GM12878 (cell line): Measurements from ENCODE around the gene CDH4. TPM values are rescaled to one million over a fixed set of nuclear protein-coding genes. Genes with fewer than 3 reads are reported as not detected.

Experiments
- ATAC-seq: fragments of 200-7000 bp; cut with Tn5 transposase; 3 replicates; pipeline ENCODE4 v1.9.1; 2020; ENCODE audit warnings: mild to moderate bottlenecking, moderate library complexity
- BruUV-seq: library from RNA; stranded (reverse); fragments of 400-500 nt; replicated peaks from 2 replicates; lab custom pipeline; 2021; lab: Mats Ljungman, UMichigan
- CTCF ChIA-PET: fragments of 300-600 bp; sonication (Branson Sonifier 250); formaldehyde crosslinking; extraction: SDS; loops from one replicate; lab custom pipeline; 2021; ENCODE audit warnings: inconsistent platforms; lab: Yijun Ruan, JAX
- POLR2A ChIA-PET: fragments of 350-600 bp; formaldehyde crosslinking; extraction: SDS; loops from one replicate; lab custom pipeline; 2021; ENCODE audit warnings: inconsistent platforms; lab: Charles Lee
- RAD21 ChIA-PET: fragments of 300-600 bp; sonication (Branson Sonifier 250); formaldehyde crosslinking; loops from one replicate; lab custom pipeline; 2023; ENCODE audit warnings: antibody characterized with exemption; ENCODE audit not compliant: unreplicated experiment; lab: Charles Lee
- SMC1A ChIA-PET: fragments of 300-600 bp; sonication (Branson Sonifier 250); formaldehyde crosslinking; loops from one replicate; lab custom pipeline; 2023; ENCODE audit not compliant: unreplicated experiment, uncharacterized antibody; lab: Charles Lee
- DNase-seq: peaks from one replicate; pipeline ENCODE4 v3.0.0-alpha.2; 2011; ENCODE audit warnings: low read depth, low spot score
- FAIRE-seq: peaks from 3 replicates; lab custom pipeline; 2011; peaks lifted over from hg19 to GRCh38; lab: Jason Lieb, UNC
- H2AFZ ChIP-seq: 2 replicates; pipeline ENCODE4 v1.6.0; 2011; ENCODE audit warnings: low read depth, low read length, control low read depth; ENCODE audit not compliant: control insufficient read depth
- H3K27ac ChIP-seq: 2 replicates; pipeline ENCODE4 v1.5.1; 2011; ENCODE audit warnings: control low read depth; ENCODE audit not compliant: control insufficient read depth, insufficient read depth
- H3K27me3 ChIP-seq, 2 experiments: replicated peaks in 1 of 2; 2 replicates each; pipeline versions ENCODE4 v1.6.0 to v1.6.1; 2011; ENCODE audit warnings: low read length in 1 of 2; ENCODE audit not compliant: control insufficient read depth in 2 of 2, insufficient read depth in 2 of 2
- H3K36me3 ChIP-seq, 2 experiments: 2 replicates each; pipeline ENCODE4 v1.5.1; 2011; ENCODE audit warnings: low read length in 1 of 2; ENCODE audit not compliant: control insufficient read depth in 2 of 2, insufficient read depth in 2 of 2
- H3K4me1 ChIP-seq: 2 replicates; pipeline ENCODE4 v1.6.1; 2011; ENCODE audit warnings: mild to moderate bottlenecking, low read length, moderate library complexity, mixed read lengths; ENCODE audit not compliant: control insufficient read depth, insufficient read depth
- H3K4me2 ChIP-seq: 2 replicates; pipeline ENCODE4 v1.6.0; 2011; ENCODE audit warnings: control low read depth; ENCODE audit not compliant: control insufficient read depth, insufficient read depth
- H3K4me3 ChIP-seq: fragments of 200-600 bp; sonication (generic); 2 replicates; pipeline ENCODE4 v1.5.1; 2016
- H3K79me2 ChIP-seq: 2 replicates; pipeline ENCODE4 v1.6.0; 2011; ENCODE audit warnings: low read length; ENCODE audit not compliant: control insufficient read depth, insufficient read depth
- H3K9ac ChIP-seq: 2 replicates; pipeline ENCODE4 v1.8.0; 2011; ENCODE audit warnings: low read length, control low read depth, mixed read lengths; ENCODE audit not compliant: control insufficient read depth, insufficient read depth
- H3K9me3 ChIP-seq: replicated peaks from 3 replicates; pipeline ENCODE4 v1.5.1; 2011; ENCODE audit warnings: mild to moderate bottlenecking, low read length; ENCODE audit not compliant: control insufficient read depth, insufficient read depth
- H4K20me1 ChIP-seq: 2 replicates; pipeline ENCODE4 v1.6.0; 2011; ENCODE audit not compliant: control insufficient read depth, insufficient read depth
- BHLHE40 ChIP-seq, 2 experiments: fragments of 450-650 bp in 1 of 2; IDR thresholded peaks; 2 replicates each; pipeline ENCODE4 v1.6.1; 2011 to 2017; ENCODE audit warnings: low read depth in 2 of 2, borderline replicate concordance in 1 of 2, improper control_type of control experiment in 1 of 2, low read length in 1 of 2, mild to moderate bottlenecking in 1 of 2
- CEBPB ChIP-seq, 2 experiments: fragments of 150-350 bp in 1 of 2; IDR thresholded peaks; 2 replicates each; pipeline ENCODE4 v1.6.1; 2012 to 2014; ENCODE audit warnings: low read depth in 2 of 2, low read length in 2 of 2, borderline replicate concordance in 1 of 2, inconsistent platforms in 1 of 2
- CHD2 ChIP-seq: IDR thresholded peaks from 2 replicates; pipeline ENCODE4 v1.6.1; 2011; ENCODE audit warnings: low read depth, low read length, improper control_type of control experiment, borderline replicate concordance
- CREB1 ChIP-seq: IDR thresholded peaks from 2 replicates; pipeline ENCODE4 v1.6.1; 2012; ENCODE audit warnings: low read depth, mild to moderate bottlenecking, inconsistent platforms
- EP300 ChIP-seq, 2 experiments: fragments of 150-350 bp in 1 of 2; IDR thresholded peaks; 2 replicates each; pipeline ENCODE4 v1.6.1; 2011 to 2012; ENCODE audit warnings: low read depth in 2 of 2, low read length in 2 of 2, borderline replicate concordance in 1 of 2, improper control_type of control experiment in 1 of 2, inconsistent platforms in 1 of 2; ENCODE audit not compliant: control insufficient read depth in 1 of 2
- MXI1 ChIP-seq: fragments of 150-350 bp; IDR thresholded peaks from 2 replicates; pipeline ENCODE4 v1.6.1; 2011; ENCODE audit warnings: low read depth, mild to moderate bottlenecking, inconsistent platforms, low read length, improper control_type of control experiment
- MYB ChIP-seq: fragments of 150-350 bp; IDR thresholded peaks from 2 replicates; pipeline ENCODE4 v1.6.1; 2014; ENCODE audit warnings: mild to moderate bottlenecking, low read depth, low read length, borderline replicate concordance
- NBN ChIP-seq: fragments of 450-650 bp; IDR thresholded peaks from 2 replicates; pipeline ENCODE4 v1.6.1; 2016
- NFYB ChIP-seq: IDR thresholded peaks from 2 replicates; pipeline ENCODE4 v1.6.1; 2011; ENCODE audit warnings: low read depth, mild to moderate bottlenecking, low read length, improper control_type of control experiment, moderate library complexity; ENCODE audit not compliant: insufficient read depth
- NR2C1 ChIP-seq: fragments of 450-650 bp; IDR thresholded peaks from 2 replicates; pipeline ENCODE4 v1.6.1; 2017; ENCODE audit warnings: antibody characterized with exemption, mild to moderate bottlenecking, moderate library complexity
- RBBP5 ChIP-seq: fragments of 200-600 bp; sonication (generic); conservative IDR thresholded peaks from 2 replicates; pipeline ENCODE4 v1.6.1; 2016
- RCOR1 ChIP-seq: conservative IDR thresholded peaks from 2 replicates; pipeline ENCODE4 v1.6.1; 2012; ENCODE audit warnings: low read depth, low read length, improper control_type of control experiment
- SMAD1 ChIP-seq: fragments of 450-650 bp; IDR thresholded peaks from 2 replicates; pipeline ENCODE4 v1.6.1; 2018; ENCODE audit warnings: mild to moderate bottlenecking, low read depth; ENCODE audit not compliant: partially characterized antibody
- SMARCA5 ChIP-seq: fragments of 450-650 bp; IDR thresholded peaks from 2 replicates; pipeline ENCODE4 v1.6.1; 2017; ENCODE audit warnings: mild to moderate bottlenecking
- SRF ChIP-seq, 2 experiments: IDR thresholded peaks; 2 replicates each; pipeline ENCODE4 v1.6.1; 2011; ENCODE audit warnings: low read depth in 2 of 2, low read length in 2 of 2, mild to moderate bottlenecking in 1 of 2, moderate library complexity in 1 of 2
- WGBS: methylation state at CpG from one replicate; pipeline ENCODE4 v1.1.6; 2016; ENCODE audit warnings: low lambda C conversion rate; ENCODE audit not compliant: insufficient replicate concordance, insufficient coverage; ENCODE audit errors: missing lambda C conversion rate; 5-methylcytosine and 5-hydroxymethylcytosine counted together
- in situ Hi-C: fragments of 300-500 bp; cut with MboI; formaldehyde crosslinking; loops from 9 replicates; pipeline ENCODE4 v1.14.3; 2018; ENCODE audit warnings: mixed read lengths
- intact Hi-C: fragments of 100-400 bp; cut with micrococcal nuclease; formaldehyde crosslinking; loops from one replicate; pipeline ENCODE4 v1.14.2; 2022; ENCODE audit not compliant: unreplicated experiment
- polyA plus RNA-seq, 11 experiments: library from polyadenylated mRNA; depleted of rRNA in 4 of 11; unstranded in 6 of 11; stranded (reverse) in 5 of 11; fragments of >200 nt; fragmentation: Nextera tagmentation in 4 of 11; fragmentation: Illumina TruSeq in 1 of 11; extraction: Ambion mirVana in 4 of 11; extraction: Trizol in 1 of 11; gene quantifications; 1 replicate in 1 of 11; 2 replicates in 10 of 11; pipeline versions ENCODE4 v1.2.1 to v1.2.3, GENCODE V29; 2011 to 2016; ENCODE audit warnings: inconsistent platforms in 2 of 11, missing spikeins in 2 of 11, low read depth in 1 of 11
- total RNA-seq, 4 experiments: library from RNA; depleted of rRNA in 3 of 4; stranded (reverse); fragments of >200 nt in 3 of 4; fragmentation: Illumina TruSeq in 1 of 4; extraction: Trizol in 1 of 4; gene quantifications; 2 replicates each; pipeline versions ENCODE4 v1.2.1 to v1.2.3, GENCODE V29; 2013 to 2021
- TF ChIP-seq, protein P1 (sequence below): IDR thresholded peaks from 2 replicates; pipeline ENCODE4 v1.6.1; 2012; ENCODE audit warnings: low read depth, low read length, improper control_type of control experiment
- TF ChIP-seq, protein P2 (sequence below): IDR thresholded peaks from 2 replicates; pipeline ENCODE4 v1.6.1; 2011; ENCODE audit warnings: mild to moderate bottlenecking, low read depth, low read length, moderate library complexity; ENCODE audit not compliant: insufficient replicate concordance
- TF ChIP-seq, protein P3 (sequence below): fragments of 450-650 bp; IDR thresholded peaks from 2 replicates; pipeline ENCODE4 v1.6.1; 2017; ENCODE audit warnings: low read depth, mild to moderate bottlenecking, moderate library complexity
- TF ChIP-seq, protein P4 (sequence below): IDR thresholded peaks from 2 replicates; pipeline ENCODE4 v1.6.1; 2012; ENCODE audit warnings: low read depth, low read length, improper control_type of control experiment
- TF ChIP-seq, protein P5 (sequence below): IDR thresholded peaks from 2 replicates; pipeline ENCODE4 v1.6.1; 2012; ENCODE audit warnings: low read depth, low read length, improper control_type of control experiment

Gene CDH4
- total and polyA plus RNA-seq, 10 of the 15 experiments (the other 5 are each of a cell fraction or from before 2014, with no cell fraction given): not detected

DNA sequence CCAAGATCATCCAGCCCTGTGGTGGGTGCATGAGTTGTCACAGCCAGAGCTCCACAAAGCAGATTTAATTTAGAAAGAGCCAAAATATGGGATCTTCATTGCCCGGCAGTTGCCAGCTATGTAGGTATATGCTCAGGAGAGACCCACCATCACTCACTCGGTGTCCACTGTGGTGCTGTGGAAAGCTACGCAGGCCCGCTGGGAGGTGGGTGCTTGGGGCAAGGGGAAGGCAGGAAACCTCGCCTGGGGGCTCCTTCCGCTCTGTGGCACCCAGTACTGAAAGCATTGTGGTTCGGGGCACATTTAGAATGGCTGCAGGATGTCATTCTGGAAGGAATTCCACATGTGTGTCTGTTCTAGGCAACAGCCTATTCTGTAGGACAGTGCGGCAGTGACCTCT lies 553.7 kb downstream of the CDH4 start:
- Histone ChIP-seq H3K4me3 (no peak overlapping the region), H3K36me3 (no peaks in the 10 kb centered on the region), H2AFZ (no peak overlapping the region), H3K27ac (no peak overlapping the region), H3K9me3 (no peaks in the 10 kb centered on the region), H3K79me2 (no peaks in the 10 kb centered on the region), H3K27me3 (no peaks in the 10 kb centered on the region; a peak in 2 of 4 replicates), H3K4me2 (no peak overlapping the region), H4K20me1 (no peaks in the 10 kb centered on the region), H3K9ac (no peak overlapping the region), H3K4me1 (no peaks in the 10 kb centered on the region)
- no peak for FAIRE-seq
- POLR2A ChIA-PET: no interaction called here
- in situ Hi-C loops: no loop called here
- no peak for DNase-seq
- CTCF ChIA-PET: no interaction called here
- SMC1A ChIA-PET: no interaction called here
- WGBS: 33% methylated on average over 8 of the region's 8 CpGs
- RAD21 ChIA-PET: no interaction called here
- BruUV-seq: no TSS peak
- TF ChIP-seq EP300 (IDR thresholded peaks at IDR 0.05; ENCODE audit: borderline replicate concordance in 1 of 2, control insufficient read depth in 1 of 2, low read depth in 2 of 2, low read length in 2 of 2) (no peak), RBBP5 (no peak), CREB1 (no peak), NBN (no peak), CEBPB (IDR thresholded peaks at IDR 0.05; ENCODE audit: borderline replicate concordance in 1 of 2, low read depth in 2 of 2, low read length in 2 of 2) (no peak), SMARCA5 (no peak), SMAD1 (no peak), RCOR1 (no peak), SRF (IDR thresholded peaks at IDR 0.05; ENCODE audit: low read depth in 2 of 2, low read length in 2 of 2) (no peak), BHLHE40 (IDR thresholded peaks at IDR 0.05; ENCODE audit: borderline replicate concordance in 1 of 2, low read depth in 2 of 2, low read length in 1 of 2) (no peak), CHD2 (no peak), MXI1 (no peak), NR2C1 (no peak), MYB (no peak), NFYB (no peak)
- TF ChIP-seq, protein P1, sequence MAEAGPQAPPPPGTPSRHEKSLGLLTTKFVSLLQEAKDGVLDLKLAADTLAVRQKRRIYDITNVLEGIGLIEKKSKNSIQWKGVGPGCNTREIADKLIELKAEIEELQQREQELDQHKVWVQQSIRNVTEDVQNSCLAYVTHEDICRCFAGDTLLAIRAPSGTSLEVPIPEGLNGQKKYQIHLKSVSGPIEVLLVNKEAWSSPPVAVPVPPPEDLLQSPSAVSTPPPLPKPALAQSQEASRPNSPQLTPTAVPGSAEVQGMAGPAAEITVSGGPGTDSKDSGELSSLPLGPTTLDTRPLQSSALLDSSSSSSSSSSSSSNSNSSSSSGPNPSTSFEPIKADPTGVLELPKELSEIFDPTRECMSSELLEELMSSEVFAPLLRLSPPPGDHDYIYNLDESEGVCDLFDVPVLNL: no peak
- TF ChIP-seq, protein P2, sequence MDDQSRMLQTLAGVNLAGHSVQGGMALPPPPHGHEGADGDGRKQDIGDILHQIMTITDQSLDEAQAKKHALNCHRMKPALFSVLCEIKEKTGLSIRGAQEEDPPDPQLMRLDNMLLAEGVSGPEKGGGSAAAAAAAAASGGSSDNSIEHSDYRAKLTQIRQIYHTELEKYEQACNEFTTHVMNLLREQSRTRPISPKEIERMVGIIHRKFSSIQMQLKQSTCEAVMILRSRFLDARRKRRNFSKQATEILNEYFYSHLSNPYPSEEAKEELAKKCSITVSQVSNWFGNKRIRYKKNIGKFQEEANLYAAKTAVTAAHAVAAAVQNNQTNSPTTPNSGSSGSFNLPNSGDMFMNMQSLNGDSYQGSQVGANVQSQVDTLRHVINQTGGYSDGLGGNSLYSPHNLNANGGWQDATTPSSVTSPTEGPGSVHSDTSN: no peak
- TF ChIP-seq, protein P3, sequence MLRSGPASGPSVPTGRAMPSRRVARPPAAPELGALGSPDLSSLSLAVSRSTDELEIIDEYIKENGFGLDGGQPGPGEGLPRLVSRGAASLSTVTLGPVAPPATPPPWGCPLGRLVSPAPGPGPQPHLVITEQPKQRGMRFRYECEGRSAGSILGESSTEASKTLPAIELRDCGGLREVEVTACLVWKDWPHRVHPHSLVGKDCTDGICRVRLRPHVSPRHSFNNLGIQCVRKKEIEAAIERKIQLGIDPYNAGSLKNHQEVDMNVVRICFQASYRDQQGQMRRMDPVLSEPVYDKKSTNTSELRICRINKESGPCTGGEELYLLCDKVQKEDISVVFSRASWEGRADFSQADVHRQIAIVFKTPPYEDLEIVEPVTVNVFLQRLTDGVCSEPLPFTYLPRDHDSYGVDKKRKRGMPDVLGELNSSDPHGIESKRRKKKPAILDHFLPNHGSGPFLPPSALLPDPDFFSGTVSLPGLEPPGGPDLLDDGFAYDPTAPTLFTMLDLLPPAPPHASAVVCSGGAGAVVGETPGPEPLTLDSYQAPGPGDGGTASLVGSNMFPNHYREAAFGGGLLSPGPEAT: no peak
- TF ChIP-seq, protein P4, sequence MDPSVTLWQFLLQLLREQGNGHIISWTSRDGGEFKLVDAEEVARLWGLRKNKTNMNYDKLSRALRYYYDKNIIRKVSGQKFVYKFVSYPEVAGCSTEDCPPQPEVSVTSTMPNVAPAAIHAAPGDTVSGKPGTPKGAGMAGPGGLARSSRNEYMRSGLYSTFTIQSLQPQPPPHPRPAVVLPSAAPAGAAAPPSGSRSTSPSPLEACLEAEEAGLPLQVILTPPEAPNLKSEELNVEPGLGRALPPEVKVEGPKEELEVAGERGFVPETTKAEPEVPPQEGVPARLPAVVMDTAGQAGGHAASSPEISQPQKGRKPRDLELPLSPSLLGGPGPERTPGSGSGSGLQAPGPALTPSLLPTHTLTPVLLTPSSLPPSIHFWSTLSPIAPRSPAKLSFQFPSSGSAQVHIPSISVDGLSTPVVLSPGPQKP: no peak
- TF ChIP-seq, protein P5, sequence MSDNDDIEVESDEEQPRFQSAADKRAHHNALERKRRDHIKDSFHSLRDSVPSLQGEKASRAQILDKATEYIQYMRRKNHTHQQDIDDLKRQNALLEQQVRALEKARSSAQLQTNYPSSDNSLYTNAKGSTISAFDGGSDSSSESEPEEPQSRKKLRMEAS: no peak
- no peak for ATAC-seq
- intact Hi-C loops: no loop called here
